Measurements from ENCODE around the gene PTGDS. TPM values are rescaled to one million over a fixed set of nuclear protein-coding genes. Genes with fewer than 3 reads are reported as not detected.

The PTGDS gene
- polyA plus RNA-seq, 1 donor from 2014 or later: 2.0 TPM

DNA sequence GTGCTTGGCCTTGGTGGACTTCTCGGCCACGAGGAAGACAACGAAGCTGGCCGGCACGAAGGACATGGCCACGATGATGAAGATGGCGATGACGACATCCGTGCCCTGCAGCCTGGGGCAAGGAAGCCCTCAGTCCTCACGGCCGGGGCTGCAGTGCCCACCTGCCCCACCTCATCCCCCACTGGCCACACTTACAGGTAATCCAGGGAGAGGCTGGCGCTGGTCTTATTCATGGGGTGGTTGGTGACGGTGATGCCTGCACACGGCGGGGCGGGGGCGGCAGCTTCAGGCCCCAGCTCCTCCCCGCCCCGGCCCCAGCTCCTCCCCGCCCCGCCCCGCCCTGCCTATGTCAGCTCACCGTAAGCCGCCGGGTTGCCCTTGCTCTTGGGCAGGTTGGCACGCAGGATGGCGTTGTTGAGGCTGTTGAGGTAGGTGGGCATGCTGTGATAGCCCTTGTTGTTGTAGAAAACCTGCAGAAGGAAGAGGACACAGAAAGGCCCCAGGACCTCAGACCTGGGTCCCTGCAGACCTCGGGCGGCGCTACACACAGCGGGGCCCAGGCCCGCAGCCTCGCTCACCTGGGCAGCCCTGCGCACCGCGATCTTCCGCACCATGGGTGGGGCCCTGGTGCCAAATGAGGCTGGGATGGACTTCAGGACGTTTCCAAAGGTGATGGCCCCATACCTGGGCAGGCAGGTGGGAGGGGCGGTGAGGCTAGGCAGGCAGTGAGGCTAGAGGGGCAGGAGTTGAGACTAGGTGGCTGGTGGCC, 34.8 kb downstream of the PTGDS start:
- Histone ChIP-seq H3K4me2 (ENCODE audit: low read length) (no peak overlapping the region), H3K36me3 (ENCODE audit: insufficient read depth, low read length) (peaks cover 7% of the 10 kb centered on the region), H3K27me3 (ENCODE audit: insufficient read depth, low read depth, low read length) (no peaks in the 10 kb centered on the region), H3K27ac (ENCODE audit: low read length) (no peak overlapping the region), H3F3A (ENCODE audit: insufficient read depth, low read length, poor library complexity, severe bottlenecking) (no peaks in the 10 kb centered on the region), H3K79me2 (replicated peaks; ENCODE audit: insufficient read depth, low read length) (no peaks in the 10 kb centered on the region), H3K4me3 (ENCODE audit: low read length) (no peak overlapping the region), H2AFZ (ENCODE audit: low read depth, low read length) (no peak overlapping the region), H3K9me3 (ENCODE audit: low read length) (no peaks in the 10 kb centered on the region), H4K20me1 (ENCODE audit: insufficient read depth) (no peaks in the 10 kb centered on the region), H3K9ac (ENCODE audit: low read length) (no peak overlapping the region), H3K9me2 (ENCODE audit: insufficient read depth, low read length) (no peaks in the 10 kb centered on the region)
- no peak for TF ChIP-seq POLR2AphosphoS5 (IDR thresholded peaks at IDR 0.05)
- TF ChIP-seq EZH2 (IDR thresholded peaks at IDR 0.05; ENCODE audit: borderline replicate concordance, insufficient read depth, low read length, poor library complexity, severe bottlenecking): no peak
- TF ChIP-seq RAD21 (conservative IDR thresholded peaks at IDR 0.05): no peak
- TF ChIP-seq, protein P1, sequence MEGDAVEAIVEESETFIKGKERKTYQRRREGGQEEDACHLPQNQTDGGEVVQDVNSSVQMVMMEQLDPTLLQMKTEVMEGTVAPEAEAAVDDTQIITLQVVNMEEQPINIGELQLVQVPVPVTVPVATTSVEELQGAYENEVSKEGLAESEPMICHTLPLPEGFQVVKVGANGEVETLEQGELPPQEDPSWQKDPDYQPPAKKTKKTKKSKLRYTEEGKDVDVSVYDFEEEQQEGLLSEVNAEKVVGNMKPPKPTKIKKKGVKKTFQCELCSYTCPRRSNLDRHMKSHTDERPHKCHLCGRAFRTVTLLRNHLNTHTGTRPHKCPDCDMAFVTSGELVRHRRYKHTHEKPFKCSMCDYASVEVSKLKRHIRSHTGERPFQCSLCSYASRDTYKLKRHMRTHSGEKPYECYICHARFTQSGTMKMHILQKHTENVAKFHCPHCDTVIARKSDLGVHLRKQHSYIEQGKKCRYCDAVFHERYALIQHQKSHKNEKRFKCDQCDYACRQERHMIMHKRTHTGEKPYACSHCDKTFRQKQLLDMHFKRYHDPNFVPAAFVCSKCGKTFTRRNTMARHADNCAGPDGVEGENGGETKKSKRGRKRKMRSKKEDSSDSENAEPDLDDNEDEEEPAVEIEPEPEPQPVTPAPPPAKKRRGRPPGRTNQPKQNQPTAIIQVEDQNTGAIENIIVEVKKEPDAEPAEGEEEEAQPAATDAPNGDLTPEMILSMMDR (IDR thresholded peaks at IDR 0.05; ENCODE audit: poor library complexity, severe bottlenecking): no peak
- TF ChIP-seq TAF1 (IDR thresholded peaks at IDR 0.05; ENCODE audit: low read depth): no peak
- TF ChIP-seq, protein P2, sequence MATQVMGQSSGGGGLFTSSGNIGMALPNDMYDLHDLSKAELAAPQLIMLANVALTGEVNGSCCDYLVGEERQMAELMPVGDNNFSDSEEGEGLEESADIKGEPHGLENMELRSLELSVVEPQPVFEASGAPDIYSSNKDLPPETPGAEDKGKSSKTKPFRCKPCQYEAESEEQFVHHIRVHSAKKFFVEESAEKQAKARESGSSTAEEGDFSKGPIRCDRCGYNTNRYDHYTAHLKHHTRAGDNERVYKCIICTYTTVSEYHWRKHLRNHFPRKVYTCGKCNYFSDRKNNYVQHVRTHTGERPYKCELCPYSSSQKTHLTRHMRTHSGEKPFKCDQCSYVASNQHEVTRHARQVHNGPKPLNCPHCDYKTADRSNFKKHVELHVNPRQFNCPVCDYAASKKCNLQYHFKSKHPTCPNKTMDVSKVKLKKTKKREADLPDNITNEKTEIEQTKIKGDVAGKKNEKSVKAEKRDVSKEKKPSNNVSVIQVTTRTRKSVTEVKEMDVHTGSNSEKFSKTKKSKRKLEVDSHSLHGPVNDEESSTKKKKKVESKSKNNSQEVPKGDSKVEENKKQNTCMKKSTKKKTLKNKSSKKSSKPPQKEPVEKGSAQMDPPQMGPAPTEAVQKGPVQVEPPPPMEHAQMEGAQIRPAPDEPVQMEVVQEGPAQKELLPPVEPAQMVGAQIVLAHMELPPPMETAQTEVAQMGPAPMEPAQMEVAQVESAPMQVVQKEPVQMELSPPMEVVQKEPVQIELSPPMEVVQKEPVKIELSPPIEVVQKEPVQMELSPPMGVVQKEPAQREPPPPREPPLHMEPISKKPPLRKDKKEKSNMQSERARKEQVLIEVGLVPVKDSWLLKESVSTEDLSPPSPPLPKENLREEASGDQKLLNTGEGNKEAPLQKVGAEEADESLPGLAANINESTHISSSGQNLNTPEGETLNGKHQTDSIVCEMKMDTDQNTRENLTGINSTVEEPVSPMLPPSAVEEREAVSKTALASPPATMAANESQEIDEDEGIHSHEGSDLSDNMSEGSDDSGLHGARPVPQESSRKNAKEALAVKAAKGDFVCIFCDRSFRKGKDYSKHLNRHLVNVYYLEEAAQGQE (IDR thresholded peaks at IDR 0.05; ENCODE audit: borderline replicate concordance): no peak
- TF ChIP-seq SMC3 (conservative IDR thresholded peaks at IDR 0.05; ENCODE audit: poor library complexity): no peak
- no peak for TF ChIP-seq MXI1 (conservative IDR thresholded peaks at IDR 0.05; ENCODE audit: poor library complexity, severe bottlenecking)

DNA sequence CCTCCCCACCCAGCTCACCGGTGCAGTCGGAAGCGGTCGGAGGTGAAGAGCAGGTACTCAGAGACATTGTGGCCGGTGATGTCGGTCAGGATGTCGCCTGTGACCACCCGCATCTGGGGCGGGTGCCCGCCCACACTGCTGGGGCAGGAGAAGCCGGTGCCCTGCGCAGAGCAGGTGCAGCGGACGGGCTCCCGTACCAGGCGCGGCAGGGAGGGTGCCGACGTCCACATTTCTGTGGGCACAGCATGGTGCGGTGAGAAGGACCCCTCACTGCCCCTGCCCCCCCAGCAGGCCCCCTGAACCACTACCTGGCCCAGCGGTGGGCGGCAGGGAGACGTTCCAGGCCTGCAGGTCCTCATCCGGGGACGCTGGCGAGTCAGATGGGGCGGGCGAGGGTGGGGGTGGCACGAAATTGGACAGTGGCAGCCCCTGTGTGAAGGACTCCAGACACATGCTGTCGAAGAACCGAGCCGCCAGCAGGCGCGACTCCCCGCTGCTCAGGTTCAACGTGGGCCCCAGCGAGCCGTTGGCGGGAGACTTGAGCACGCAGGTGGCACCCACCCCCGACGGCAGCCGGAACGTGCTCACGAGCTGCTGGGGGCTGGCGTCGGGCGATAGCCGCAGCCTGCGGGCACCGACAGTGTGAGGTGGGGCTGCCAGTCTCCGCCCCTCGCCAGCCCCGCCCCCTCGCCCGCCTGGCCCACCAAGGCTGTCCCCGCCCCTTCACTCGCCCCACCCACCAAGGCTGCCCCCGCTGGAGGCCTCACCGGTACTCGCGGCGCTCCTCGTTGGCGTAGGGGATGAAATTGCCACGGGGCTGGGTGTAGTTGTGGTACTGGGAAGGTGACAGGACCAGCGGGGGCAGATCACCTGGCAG, 35.6 kb downstream of the PTGDS start:
- no peaks in the 10 kb centered on the region for H3K27me3 ChIP-seq (ENCODE audit: insufficient read depth, low read depth, low read length)
- no peaks in the 10 kb centered on the region for H4K20me1 ChIP-seq (ENCODE audit: insufficient read depth)
- no peak overlapping the region for H3K4me3 ChIP-seq (ENCODE audit: low read length)
- no peaks in the 10 kb centered on the region for H3K9me2 ChIP-seq (ENCODE audit: insufficient read depth, low read length)
- peaks cover 7% of the 10 kb centered on the region for H3K36me3 ChIP-seq (ENCODE audit: insufficient read depth, low read length)
- no peak for TF ChIP-seq SMC3 (conservative IDR thresholded peaks at IDR 0.05; ENCODE audit: poor library complexity)
- TF ChIP-seq, protein P2 (IDR thresholded peaks at IDR 0.05; ENCODE audit: borderline replicate concordance): no peak
- TF ChIP-seq POLR2AphosphoS5 (IDR thresholded peaks at IDR 0.05): no peak
- no peaks in the 10 kb centered on the region for H3F3A ChIP-seq (ENCODE audit: insufficient read depth, low read length, poor library complexity, severe bottlenecking)
- no peaks in the 10 kb centered on the region for H3K9me3 ChIP-seq (ENCODE audit: low read length)
- H3K9ac ChIP-seq (ENCODE audit: low read length): no peak overlapping the region
- H2AFZ ChIP-seq (ENCODE audit: low read depth, low read length): no peak overlapping the region
- H3K79me2 ChIP-seq (replicated peaks; ENCODE audit: insufficient read depth, low read length): no peaks in the 10 kb centered on the region
- no peak overlapping the region for H3K4me2 ChIP-seq (ENCODE audit: low read length)
- no peak overlapping the region for H3K27ac ChIP-seq (ENCODE audit: low read length)

Data from neural cell (in vitro differentiated cells).